HG03139 (cell line): ENCODE results near the gene CBLB.

Source experiments
- ATAC-seq: cut with Tn5 transposase; IDR thresholded peaks from one replicate; pipeline ENCODE4 v1.9.1; 2021; ENCODE audit not compliant: unreplicated experiment

CBLB gene

DNA sequence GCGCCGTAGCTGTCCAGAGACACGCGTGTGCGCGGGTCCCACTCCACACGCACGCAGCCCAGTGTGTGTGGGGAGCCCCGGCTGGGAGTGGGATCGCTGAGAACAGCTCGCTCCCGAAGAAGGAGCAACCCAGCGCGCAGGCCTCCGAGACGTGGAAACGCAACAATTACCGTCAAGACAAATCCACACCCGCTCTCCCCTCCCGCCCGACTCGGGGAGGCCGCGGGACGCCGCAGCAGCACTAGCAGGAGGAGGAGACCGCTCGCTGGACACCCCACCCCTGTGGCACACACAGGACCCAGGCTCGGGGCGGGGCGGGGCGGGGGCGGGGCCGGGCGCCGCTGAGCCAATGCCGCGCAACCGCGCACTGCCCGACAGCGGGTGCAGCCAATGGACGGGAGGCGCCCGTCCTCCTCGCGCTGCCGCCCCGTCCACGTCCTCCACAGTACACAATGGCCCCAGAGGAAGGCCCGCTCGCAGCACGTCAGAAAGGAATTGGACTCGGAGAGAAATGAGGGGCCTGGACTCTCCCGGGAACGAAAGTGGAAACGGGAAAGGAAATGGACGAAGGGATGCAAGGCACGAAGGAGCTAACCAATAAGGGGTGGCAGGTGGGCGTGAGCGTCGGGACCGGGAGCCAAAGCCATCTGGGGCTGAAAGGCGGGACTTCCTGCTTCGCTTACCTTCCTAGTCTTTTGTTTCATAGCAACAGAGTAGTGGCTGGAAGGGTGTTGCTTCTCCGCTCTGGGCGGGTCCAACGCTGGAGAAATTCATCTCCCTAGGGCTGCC is at the start of gene CBLB:
TSS of gene CBLB (minus strand) at position 271 of the 789 bp plus-strand sequence. CDS start 1,435 bp downstream, outside the sequence.
- peak; percentile 76 for ATAC-seq

DNA sequence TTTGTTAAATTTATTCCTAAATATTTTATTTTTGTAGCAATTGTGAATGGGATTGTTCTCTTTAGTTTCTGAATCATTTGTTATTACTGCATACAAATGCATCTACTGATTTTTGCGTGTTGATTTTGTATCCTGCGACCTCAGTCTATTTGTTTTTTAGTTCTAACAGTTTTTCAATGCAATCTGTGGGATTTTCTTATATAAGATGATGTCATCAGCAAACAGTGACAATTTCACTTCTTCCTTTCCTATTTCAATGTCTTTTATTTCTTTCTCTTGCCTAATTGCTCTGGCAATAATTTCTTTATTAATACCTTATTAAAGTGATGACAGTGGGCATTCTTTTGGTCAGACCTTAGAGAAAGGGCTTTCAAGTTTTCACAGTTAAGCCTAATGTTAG is 48.0 kb upstream of the CBLB start:
- no peak for ATAC-seq

DNA sequence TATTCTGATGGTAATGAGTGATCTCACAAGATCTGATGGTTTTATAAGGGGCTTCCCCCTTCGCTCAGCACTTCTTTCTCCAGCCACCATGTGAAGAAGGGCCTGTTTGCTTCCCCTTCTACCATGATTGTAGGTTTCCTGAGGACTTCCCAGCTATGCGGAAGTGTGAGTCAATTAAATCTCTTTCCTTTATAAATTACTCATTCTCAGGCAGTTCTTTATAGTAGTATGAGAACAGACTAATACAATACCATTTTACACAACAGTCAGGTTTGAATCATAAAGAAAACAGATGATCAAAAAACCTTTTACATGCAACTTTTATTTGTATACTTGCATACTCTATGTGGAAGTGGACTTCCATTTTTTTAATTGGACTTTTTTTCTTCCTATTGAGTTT is 46.7 kb upstream of the CBLB start:
- ATAC-seq: no peak

DNA sequence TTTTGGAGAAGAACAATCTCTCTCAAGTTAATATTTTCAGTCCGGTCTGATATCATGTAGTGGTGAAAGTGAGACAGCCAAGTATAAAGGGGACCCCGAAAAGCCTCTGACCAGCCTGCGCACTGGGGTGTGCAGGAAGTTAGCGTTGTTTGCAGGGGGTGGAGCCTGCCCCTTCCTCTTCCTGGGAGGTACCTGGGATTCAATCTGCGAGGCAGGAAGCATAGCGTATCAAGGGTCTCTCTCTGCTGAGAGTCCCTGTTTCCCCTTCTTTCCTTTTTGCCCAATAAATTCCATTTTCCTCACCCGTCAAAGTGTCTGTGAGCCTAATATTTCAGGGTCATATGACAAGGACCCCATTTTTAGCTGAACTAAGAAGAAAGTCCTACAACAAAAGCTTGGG is 44.8 kb upstream of the CBLB start:
- no peak for ATAC-seq

DNA sequence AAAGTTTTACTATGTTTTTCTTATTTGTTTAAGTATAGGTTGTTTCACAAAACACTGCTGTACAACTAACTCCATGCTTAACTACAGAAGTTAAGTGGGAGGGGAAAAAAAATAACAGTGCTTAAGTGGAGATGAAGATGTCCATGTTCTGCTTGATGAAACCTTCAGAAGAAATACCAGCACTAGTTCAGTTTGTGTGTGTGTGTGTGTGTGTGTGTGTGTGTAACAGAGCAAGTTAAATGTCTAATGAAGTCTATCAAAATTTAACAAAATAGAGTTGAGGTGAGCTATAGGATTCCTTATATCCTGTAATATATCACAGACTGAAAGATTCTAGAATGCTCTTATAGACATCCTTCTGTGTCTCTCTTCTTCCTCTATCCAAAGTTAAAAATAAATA is 44.1 kb upstream of the CBLB start:
- no peak for ATAC-seq

DNA sequence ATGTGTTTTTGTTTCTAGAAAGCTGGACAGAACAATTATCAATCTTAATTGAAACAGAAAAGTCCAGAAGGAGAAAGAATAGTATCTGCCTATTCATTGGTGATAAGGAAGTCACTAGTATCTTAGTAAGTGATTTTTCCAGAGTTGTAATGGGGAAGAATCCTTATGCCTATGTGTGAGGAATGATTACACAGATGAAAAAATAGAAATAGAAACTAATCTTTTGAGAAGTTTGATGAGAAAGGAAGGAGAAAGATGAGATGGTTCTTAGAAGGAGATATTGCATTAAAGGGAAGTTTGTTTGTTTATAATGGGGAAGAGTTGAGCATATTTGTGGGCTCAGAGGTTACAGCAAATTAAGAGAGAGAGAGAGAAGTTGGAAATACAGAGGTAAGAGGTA is 42.7 kb upstream of the CBLB start:
- ATAC-seq: no peak

DNA sequence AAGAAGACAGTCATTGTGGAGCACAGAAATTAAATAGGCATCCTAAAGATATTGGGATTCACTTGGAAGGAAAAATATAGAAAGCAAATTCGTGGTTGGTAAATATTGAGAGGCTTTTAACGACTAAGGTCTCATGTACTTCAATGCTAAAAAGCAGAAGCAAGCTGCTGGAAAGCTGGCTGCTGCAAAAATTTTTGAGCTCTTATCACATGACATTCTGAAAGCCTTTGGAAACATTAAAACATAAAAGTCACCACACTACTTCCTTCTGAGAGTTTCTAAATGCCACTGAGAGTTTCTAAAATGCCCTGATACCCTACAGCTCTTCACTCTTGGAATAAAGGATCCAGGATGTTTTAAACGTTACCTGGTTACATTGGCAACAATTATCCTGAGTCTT is 39.0 kb upstream of the CBLB start:
- ATAC-seq: no peak

DNA sequence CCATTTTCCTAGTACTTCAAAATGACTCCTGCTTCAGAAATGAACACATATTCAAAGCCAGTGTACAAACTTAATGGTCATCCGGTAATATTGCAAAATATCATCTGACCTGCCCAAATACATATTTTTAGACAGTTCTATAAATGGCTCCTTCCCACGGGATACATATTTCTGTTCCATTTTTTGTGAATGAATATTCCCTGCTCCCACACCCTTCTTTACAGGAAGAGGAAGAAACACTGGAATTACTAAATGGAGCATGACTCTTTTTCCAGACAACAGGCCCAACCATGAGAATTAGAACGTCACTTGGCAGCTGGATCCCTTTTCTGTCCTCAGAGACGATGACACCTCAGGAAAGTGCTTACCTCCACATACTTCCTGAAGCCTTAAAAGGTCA is 38.0 kb upstream of the CBLB start:
- ATAC-seq: no peak

DNA sequence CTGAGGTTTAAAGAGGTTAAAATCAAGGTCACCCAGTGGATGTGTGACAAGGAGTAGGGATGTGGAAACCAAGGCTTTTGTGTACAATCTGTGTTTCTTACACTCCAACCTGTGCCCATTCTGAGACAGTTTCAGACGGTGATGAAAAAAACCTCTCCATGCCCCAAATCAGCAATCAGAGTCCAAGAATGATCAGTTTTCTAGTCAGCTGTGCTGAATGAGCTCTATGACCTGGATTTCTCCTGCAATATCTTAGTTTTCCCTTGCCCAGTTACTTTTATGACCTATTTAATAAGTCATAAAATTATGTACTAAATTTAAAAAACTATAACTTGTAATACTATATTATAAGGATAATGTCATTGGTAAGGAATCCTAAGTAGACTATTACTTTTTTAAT is 37.5 kb upstream of the CBLB start:
- ATAC-seq: no peak

DNA sequence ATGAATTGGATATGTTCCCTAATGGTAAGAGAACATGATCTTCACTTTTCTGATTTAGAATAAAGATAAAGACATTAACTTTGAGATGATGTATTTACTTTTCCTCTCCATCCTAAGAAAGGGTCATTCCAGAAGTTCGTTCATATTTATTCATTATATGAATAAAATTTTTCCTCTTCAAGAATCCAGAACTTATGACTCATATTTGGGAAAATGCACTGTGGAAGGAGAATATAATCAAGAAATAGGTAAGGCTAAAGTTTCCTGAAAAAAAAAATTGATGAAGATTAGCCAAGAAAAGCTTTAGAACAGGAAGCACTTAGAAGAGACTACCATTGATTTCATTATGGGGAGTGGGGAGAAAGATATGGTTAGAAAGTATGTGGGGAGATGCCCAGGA is 36.5 kb upstream of the CBLB start:
- no peak for ATAC-seq

DNA sequence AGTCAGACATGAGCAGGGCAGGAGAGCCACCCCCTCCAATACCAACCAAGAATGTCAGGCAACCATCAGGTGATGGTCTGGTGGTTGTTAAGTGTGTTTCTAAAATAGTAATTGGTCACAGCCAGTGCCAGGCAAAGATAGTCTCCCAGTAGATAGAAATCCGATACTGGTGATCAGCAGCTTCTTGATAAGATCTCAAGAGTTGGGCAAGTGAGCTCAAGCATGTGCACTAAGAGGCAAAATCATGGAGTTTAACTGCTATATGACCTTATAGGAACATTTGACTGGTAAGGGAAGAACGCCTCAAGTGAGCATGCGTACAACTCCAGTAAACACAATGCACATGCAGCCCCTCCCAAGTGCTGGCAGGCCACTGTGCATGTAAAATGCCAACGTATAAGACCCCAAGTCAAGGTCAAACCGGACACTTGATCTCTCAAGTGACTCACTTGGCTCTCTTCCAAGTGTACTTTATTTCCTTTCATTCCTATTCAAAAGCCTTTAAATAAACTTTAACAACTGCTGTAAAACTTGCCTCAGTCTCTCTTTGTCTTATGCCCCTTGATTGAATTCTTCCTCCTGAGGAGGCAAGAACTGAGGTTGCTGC is 36.0 kb upstream of the CBLB start:
- no peak for ATAC-seq

DNA sequence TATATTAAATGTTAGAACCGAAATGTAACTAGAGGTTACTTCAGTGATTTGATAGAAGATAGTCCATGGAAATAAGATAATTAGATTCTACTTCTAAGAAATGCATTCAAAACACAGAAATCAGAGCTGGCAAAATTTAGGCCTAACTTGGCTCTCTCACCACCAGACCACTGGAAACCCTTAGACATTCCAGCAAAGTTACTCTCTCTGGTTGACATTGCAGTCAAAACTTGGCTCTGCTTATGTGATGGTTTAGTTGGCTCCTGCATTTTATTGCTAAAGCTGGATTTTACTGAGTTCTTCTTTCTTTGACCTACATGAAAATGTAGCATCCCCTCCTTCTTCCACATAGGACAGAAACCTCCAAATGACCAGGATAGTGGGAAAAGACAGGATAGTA is 35.4 kb upstream of the CBLB start:
- ATAC-seq: no peak

DNA sequence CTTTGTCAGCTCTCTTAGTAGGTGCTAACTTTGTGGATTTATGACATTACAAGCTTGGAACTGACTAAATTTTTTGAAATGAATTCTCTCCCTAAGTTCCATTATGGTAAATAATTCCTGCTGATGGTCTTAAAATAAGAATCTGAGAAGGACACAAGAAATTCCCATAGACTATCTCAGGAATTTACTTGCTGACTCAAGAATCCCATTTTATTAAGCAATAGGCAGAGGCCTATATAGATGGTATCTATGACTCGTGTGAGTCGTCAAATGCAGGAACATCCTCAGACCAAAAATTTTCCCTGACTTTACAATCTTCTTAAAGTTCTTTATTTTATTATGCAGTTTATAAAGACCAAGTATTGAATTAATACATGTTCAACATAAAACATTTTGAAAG is 30.7 kb upstream of the CBLB start:
- no peak for ATAC-seq

DNA sequence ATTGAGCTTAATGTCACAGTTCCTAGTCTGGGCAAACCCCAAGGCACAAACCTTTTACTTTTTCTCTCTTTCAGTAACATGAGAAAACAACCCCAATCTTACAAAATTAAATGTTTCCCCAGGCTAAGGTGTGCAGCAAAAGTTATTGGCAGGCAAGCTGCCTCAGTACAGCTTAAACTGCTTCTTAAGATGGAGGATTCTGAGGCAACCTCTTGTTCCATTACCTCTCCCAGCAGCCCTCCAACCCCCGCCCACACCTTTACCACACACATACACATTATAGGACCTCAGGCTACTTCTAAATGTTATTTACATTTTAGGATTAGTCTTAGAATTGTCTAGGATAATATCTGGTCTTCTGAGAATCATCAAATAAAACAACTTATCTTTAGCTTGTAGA is 22.3 kb upstream of the CBLB start:
- no peak for ATAC-seq

DNA sequence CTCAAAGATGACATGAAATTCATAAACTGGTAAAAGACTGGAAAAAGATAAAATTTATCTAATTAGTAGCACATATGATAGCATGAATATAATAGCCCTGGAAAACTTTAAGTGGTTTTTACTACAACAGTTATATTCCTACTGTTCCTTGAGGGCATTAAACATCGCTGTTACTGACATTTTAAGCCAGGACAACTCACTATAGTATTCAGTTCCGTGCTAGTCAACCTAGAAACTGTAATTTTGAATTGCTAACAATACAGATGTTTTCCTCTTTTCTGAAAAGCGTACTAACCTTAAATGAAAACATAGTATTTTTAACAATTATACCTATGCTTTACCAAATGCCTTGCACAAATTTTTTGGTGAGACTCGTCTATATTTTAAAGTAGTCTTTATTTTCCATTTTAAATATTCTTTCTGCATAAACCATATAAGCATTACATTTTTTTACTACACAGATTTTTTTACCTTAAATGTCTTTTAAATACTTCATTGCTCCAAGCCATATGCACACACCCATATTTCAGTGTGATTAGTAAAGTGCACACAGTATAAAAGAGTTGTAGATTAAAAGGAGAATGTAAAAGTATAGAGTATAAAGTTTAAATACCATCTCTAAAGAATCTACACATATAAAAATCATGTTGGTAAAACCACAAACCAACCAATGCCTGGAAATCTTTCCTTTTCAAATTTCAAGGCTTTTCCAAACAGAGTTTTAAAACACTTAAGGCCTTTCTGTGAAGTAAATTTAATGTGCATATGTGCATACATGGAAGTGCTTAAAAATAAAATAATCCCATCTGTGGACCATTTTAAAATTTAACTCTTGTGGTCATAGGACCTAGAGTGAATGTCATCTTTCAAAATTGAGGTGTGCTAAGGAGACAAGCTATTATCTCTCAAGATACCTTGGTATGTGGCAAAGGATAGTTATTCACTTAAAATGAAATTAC is 20.1 kb upstream of the CBLB start:
- ATAC-seq: no peak

DNA sequence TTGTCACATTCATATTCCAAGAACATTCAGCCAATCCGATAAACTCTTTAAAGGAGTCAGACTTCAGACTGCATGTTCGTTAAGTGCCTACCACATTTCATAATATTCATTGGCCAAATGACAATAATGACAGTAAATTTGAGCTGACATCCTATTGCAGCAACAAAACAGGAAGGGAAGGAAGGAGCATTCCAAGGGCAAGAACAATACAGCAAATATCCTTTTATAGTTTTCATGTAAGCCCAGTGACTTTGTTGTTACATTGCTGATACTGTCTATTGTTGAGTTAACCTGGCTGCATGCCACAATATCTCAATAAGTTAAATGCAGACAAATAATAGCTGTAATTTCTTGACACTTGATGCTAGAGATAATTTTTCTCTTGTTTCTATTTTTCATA is 16.4 kb upstream of the CBLB start:
- no peak for ATAC-seq

DNA sequence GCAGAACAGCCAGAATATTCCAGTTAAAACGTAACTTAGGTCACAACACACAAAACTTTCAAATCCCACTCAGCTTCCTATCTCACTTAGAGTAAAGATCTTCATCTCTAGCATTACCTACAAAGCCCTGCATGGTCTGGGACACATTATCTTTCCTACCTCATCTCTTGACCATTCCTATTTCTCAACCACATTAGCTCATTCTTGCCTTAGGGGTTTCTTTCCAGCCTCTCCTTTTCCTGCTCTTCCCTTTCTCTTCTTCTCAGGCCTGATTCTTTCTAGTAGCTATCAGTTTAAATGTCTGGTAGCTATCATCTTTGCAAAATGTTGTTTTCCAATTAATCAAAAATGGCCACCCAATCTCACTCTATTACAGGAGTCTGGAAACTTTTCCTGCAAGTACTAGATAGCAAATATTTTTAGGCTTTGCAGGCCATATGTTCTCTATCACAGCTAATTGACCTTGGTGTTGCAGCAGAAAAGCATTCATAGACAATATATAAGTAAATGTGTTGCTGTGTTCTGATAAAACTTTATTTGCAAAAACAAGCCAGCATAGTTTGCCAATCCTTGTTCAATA is 15.1 kb upstream of the CBLB start:
- no peak for ATAC-seq

DNA sequence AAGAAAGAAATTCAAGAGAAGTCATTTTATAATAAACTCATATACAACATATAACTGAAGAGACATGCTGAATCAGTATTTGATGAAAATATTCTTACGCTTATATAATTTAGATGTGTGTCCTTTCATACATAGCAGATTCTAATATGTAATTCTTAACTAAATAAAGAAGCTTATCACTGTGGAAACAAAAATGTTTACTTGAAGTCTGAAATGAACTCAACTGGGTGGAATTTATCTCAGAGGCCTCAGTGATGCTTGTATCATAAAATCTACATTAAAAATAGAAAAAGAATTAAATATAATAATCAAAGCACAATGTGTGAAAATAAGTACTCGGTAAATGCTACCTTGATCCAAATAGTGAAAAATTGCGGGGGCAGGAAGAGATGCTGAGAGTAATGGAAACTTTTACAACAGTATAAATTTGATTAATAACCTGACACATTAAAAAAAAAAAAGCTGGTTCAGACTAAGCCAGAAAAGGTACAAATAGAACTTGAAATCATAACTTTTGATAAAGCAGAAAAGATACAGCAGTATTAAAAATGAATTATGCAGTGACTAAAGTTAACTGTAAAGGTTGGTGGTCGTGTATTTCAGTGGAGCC is 12.0 kb upstream of the CBLB start:
- no peak for ATAC-seq

DNA sequence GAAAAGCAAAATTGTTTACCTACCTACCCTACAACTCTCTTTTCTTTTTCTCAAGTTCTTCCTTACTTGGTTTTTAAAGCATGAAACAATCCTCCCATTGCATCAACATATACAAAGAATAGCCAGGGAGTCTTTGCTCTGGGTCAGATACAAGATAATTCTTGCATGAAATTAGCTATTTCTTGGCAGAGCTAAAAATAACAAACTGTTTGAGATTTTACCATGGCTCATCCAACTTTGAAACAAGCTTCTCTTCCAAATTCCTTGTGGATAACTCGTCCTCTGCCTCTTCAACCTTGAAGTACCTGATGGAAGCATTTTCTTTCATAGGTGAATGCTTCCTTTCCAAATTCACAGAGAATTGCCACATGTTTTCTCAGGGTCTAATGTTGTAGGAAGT is 9.2 kb upstream of the CBLB start:
- ATAC-seq: no peak

DNA sequence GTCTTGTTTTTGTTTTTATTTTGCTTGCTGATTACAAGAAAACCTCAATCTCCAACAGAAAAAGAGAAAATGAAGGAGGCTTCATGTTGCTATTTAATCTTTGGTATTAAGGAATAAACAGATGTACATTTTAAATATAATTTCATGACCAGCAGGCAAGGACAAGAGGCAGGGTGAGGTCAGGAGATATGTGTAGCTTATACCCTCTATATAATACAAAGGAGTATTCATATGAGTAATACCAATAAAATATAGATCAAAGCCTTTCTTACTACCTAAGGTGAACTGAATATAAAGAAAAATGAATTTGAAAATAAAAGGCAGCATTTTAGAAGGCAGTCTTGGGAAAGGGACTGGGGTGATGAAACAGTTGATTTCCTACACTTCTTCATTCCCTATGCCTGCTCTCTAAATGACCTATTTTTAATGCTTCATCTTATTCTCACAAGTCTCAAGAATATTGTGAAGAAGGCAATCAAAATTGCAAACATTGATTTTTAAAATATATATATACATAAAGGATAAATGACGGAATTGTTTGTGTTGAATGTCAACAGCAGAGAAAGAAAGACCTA is 8.6 kb upstream of the CBLB start:
- no peak for ATAC-seq
